NB4 (cell line): ENCODE results near the gene ZBTB3.

Experiments used
- DNase-seq: peaks from one replicate; pipeline ENCODE4 v3.0.0; 2010; ENCODE audit warnings: low read depth
- H3K4me3 ChIP-seq: one replicate; pipeline ENCODE4 v1.5.1; 2011; ENCODE audit warnings: mild to moderate bottlenecking, low read depth, low read length, moderate library complexity
- MYC ChIP-seq: IDR thresholded peaks from 2 replicates; pipeline ENCODE4 v1.6.1; 2011; ENCODE audit warnings: low read depth, low read length
- POLR2A ChIP-seq: IDR thresholded peaks from 2 replicates; pipeline ENCODE4 v1.6.1; 2011; ENCODE audit warnings: mild to moderate bottlenecking; ENCODE audit not compliant: insufficient read length; ENCODE audit errors: extremely low read depth
- TF ChIP-seq, protein P1 (sequence below): IDR thresholded peaks from 2 replicates; pipeline ENCODE4 v1.6.1; 2011; ENCODE audit warnings: low read depth, low read length
- TF ChIP-seq, protein P2 (sequence below): IDR thresholded peaks from one replicate; pipeline ENCODE4 v1.5.1; 2012; ENCODE audit warnings: low read depth, low read length

The ZBTB3 gene

DNA sequence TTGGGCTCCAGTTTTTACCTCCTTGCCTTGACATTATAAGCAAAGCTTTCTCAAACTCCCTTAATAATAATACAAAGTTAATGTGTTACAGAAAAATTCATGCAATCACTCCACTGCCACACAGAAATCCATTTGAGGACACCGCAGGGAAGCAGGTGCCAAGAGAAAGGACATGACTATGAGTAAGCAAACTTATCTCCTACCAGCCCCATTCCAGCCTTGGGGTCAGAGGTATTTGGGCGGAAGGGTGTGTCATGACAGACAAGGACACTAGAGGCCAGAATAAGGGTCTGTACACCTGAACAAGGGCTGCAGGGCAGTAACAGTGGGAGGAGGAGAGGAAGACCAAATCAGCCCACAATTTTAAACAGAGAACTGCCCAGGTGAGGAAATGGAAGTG, 40.6 kb downstream of the ZBTB3 start:
- DNase-seq: no peak
- no peak overlapping the region for H3K4me3 ChIP-seq
- TF ChIP-seq, protein P1, sequence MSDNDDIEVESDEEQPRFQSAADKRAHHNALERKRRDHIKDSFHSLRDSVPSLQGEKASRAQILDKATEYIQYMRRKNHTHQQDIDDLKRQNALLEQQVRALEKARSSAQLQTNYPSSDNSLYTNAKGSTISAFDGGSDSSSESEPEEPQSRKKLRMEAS: no peak
- TF ChIP-seq MYC (no peak), POLR2A (no peak)
- TF ChIP-seq, protein P2, sequence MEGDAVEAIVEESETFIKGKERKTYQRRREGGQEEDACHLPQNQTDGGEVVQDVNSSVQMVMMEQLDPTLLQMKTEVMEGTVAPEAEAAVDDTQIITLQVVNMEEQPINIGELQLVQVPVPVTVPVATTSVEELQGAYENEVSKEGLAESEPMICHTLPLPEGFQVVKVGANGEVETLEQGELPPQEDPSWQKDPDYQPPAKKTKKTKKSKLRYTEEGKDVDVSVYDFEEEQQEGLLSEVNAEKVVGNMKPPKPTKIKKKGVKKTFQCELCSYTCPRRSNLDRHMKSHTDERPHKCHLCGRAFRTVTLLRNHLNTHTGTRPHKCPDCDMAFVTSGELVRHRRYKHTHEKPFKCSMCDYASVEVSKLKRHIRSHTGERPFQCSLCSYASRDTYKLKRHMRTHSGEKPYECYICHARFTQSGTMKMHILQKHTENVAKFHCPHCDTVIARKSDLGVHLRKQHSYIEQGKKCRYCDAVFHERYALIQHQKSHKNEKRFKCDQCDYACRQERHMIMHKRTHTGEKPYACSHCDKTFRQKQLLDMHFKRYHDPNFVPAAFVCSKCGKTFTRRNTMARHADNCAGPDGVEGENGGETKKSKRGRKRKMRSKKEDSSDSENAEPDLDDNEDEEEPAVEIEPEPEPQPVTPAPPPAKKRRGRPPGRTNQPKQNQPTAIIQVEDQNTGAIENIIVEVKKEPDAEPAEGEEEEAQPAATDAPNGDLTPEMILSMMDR: no peak

DNA sequence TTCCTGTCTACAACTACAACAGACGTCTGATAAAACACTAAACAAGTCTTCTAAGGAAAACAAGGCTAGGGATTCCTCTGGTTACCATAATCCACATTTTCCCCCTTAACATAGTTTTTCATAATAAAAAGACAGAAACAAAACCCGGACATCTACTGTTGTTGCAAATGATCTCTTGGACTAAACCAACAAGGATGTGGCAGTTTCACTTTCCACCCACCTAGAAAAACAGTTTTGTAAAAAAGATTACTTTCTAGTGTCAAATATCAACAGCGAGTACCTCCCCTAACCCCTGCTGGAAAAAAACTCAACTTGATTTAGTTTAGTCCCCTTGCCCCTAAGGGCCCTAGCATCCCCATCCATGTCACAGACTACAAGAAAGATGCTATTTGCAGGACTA, 41.1 kb downstream of the ZBTB3 start:
- no peak for DNase-seq

DNA sequence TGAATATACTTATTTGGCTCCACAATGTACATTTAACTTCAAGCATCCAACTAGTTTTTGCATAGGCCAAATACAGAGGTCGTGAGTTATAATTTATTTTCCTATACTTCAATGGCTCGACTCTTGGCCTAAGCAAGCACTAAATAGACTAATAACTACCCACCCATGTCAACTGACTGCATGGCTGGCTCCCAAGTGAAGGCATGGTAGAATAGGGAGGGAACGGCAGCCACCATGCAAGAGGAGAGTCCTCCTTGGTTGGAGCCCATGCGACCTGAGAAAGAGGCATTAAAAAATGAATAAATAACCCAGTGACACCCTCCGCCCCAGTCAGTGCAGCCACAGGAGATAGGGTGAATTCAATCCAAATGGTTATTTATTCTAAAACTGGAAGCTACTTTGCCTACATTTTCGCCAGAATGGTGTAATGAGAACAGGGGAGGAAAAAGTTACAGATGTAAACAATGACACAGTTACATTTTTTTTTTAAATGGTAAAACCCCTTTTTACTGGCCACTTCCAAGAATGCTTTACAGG, 41.6 kb downstream of the ZBTB3 start:
- H3K4me3 ChIP-seq: no peak overlapping the region
- DNase-seq: no peak
- TF ChIP-seq, protein P2: no peak
- no peak for TF ChIP-seq MYC
- TF ChIP-seq POLR2A: no peak
- TF ChIP-seq, protein P1: no peak

More for the DNA sequence above, 41.1 kb downstream of the ZBTB3 start:
- TF ChIP-seq, protein P1: no peak
- no peak for TF ChIP-seq POLR2A
- TF ChIP-seq MYC: no peak
- TF ChIP-seq, protein P2: no peak
- no peak overlapping the region for H3K4me3 ChIP-seq

DNA sequence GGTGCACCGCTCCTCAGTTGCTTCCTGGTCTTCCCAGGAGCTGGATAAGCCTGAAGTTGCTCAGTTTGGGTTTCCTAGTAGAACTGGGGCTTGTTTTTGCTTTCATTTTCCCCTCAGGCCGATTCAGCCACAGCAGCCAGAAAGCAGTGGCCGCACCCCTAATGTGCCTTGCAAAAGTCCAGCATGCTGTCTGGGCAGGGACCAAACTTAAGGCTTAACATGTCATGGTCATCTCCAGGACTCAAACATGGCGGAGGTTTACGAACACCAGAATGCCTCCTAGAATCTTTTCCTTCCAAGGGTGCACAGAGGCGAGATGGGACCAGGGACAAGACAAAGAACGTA, 44.0 kb downstream of the ZBTB3 start:
- TF ChIP-seq, protein P2: no peak
- TF ChIP-seq, protein P1: no peak
- TF ChIP-seq MYC (no peak), POLR2A (no peak)
- no peak overlapping the region for H3K4me3 ChIP-seq
- DNase-seq: peak; percentile 27

DNA sequence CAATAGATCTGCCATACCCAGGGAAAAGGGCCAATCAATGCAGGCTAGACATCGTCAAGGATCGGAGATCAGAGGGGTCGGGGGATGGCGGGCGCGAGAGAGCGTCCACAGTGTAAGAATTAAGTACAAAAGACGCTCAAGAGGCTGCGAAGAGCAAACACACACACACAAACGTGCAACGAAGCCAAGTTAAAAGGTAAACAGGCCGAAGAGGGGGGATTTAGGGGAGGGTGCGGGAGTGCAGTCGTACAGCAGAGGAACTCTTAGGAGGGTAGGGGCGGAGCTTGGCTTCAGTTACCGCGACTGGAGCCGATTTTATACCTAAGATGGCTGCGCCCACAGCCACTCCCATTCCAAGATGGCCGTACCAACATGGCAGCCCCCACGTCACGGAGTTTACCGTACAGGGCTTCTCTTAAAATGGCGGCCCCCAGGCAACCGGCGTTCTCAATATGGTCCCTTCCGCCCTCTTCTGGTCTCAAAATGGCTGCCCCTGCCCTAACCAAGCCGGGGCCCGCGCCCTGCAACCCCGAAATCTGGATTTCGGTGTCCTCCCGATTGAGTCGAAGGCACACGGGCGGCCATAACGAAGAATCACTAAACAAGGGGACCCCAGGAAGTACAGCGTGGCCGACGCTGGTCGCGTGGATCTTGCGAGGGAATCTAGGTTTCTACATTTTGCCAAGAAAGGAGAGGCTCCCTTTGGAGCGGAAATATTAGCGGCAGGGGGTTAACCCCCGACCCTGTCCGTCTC, 44.5 kb downstream of the ZBTB3 start:
- TF ChIP-seq POLR2A (no peak), MYC (no peak)
- TF ChIP-seq, protein P1: no peak
- TF ChIP-seq, protein P2: no peak
- H3K4me3 ChIP-seq: no peak overlapping the region
- peak; percentile 93 for DNase-seq
